ENCODE results near the gene ATP11A. TPM values are rescaled to one million over a fixed set of nuclear protein-coding genes. Genes with fewer than 3 reads are reported as not detected.

Gene ATP11A
- total RNA-seq, 1 donor from 2014 or later = 114 TPM

GRCh38 chr13:112874751-112875300, 185.0 kb downstream of the ATP11A start:
- H3K4me3 Mint-ChIP-seq = no peak overlapping the region
- H3K27ac Mint-ChIP-seq = no peak overlapping the region
- H3K4me1 Mint-ChIP-seq = peaks cover 2% of the 10 kb centered on the region
- H3K27me3 Mint-ChIP-seq (ENCODE audit: low read depth) = no peaks in the 10 kb centered on the region
- peaks cover 13% of the 10 kb centered on the region for H3K36me3 Mint-ChIP-seq
- no peak for DNase-seq (ENCODE audit: low spot score in 2 of 2, unreplicated experiment in 2 of 2)
- TF ChIP-seq CTCF (IDR thresholded peaks at IDR 0.05; ENCODE audit: unreplicated experiment) = peak; percentile 33
- no peaks in the 10 kb centered on the region for H3K9me3 Mint-ChIP-seq

- Mint-ChIP-seq H3K36me3 (peaks cover 13% of the 10 kb centered on the region), H3K9me3 (no peaks in the 10 kb centered on the region), H3K27ac (no peak overlapping the region)
These were observed 185.8 kb downstream of the ATP11A start for GRCh38 chr13:112875627-112876026.

GRCh38 chr13:112876305-112877000, 186.6 kb downstream of the ATP11A start:
- Mint-ChIP-seq H3K36me3 (peaks cover 11% of the 10 kb centered on the region), H3K27ac (no peak overlapping the region), H3K27me3 (ENCODE audit: low read depth) (no peaks in the 10 kb centered on the region), H3K9me3 (no peaks in the 10 kb centered on the region), H3K4me3 (no peak overlapping the region), H3K4me1 (peaks cover 2% of the 10 kb centered on the region)
- no peak for DNase-seq (ENCODE audit: low spot score in 2 of 2, unreplicated experiment in 2 of 2)
- TF ChIP-seq CTCF (IDR thresholded peaks at IDR 0.05; ENCODE audit: unreplicated experiment) = no peak

More at GRCh38 chr13:112875627-112876026, 185.8 kb downstream of the ATP11A start:
- no peak overlapping the region for H3K4me3 Mint-ChIP-seq
- no peak for DNase-seq (ENCODE audit: low spot score in 2 of 2, unreplicated experiment in 2 of 2)
- H3K27me3 Mint-ChIP-seq (ENCODE audit: low read depth) = no peaks in the 10 kb centered on the region
- TF ChIP-seq CTCF (IDR thresholded peaks at IDR 0.05; ENCODE audit: unreplicated experiment) = no peak
- H3K4me1 Mint-ChIP-seq = peaks cover 2% of the 10 kb centered on the region

- no peak for DNase-seq (ENCODE audit: low spot score in 2 of 2, unreplicated experiment in 2 of 2)
- Mint-ChIP-seq H3K27ac (no peak overlapping the region), H3K4me3 (no peak overlapping the region), H3K4me1 (peaks cover 2% of the 10 kb centered on the region), H3K9me3 (no peaks in the 10 kb centered on the region), H3K36me3 (peaks cover 11% of the 10 kb centered on the region), H3K27me3 (ENCODE audit: low read depth) (no peaks in the 10 kb centered on the region)
- no peak for TF ChIP-seq CTCF (IDR thresholded peaks at IDR 0.05; ENCODE audit: unreplicated experiment)
These were observed 187.2 kb downstream of the ATP11A start for GRCh38 chr13:112877066-112877465.

- peaks cover 11% of the 10 kb centered on the region for H3K36me3 Mint-ChIP-seq
- no peak overlapping the region for H3K27ac Mint-ChIP-seq
These were observed 187.7 kb downstream of the ATP11A start for GRCh38 chr13:112877539-112877938.

More at GRCh38 chr13:112877539-112877938, 187.7 kb downstream of the ATP11A start:
- Mint-ChIP-seq H3K27me3 (ENCODE audit: low read depth) (no peaks in the 10 kb centered on the region), H3K4me1 (peaks cover 2% of the 10 kb centered on the region), H3K4me3 (no peak overlapping the region), H3K9me3 (no peaks in the 10 kb centered on the region)
- TF ChIP-seq CTCF (IDR thresholded peaks at IDR 0.05; ENCODE audit: unreplicated experiment) = no peak
- DNase-seq (ENCODE audit: low spot score in 2 of 2, unreplicated experiment in 2 of 2) = no peak
